HepG2 (cell line): ENCODE results near the gene LHFPL2. TPM values are rescaled to one million over a fixed set of nuclear protein-coding genes. Genes with fewer than 3 reads are reported as not detected.
A peak's percentile ranks its signal among the peaks of the same experiment; 100 is the strongest.

Source experiments
- ATM ChIP-seq: fragments of 450-650 bp; IDR thresholded peaks from 2 replicates; pipeline ENCODE4 v1.7.1; 2017; ENCODE audit warnings: mild to moderate bottlenecking, borderline replicate concordance
- DMAP1 ChIP-seq: IDR thresholded peaks from 2 replicates; pipeline ENCODE4 v1.6.1; 2016
- GATAD2A ChIP-seq: IDR thresholded peaks from 2 replicates; pipeline ENCODE4 v1.6.1; 2016
- HOXA3 ChIP-seq: sonication (generic); formaldehyde crosslinking; IDR thresholded peaks from 2 replicates; pipeline ENCODE4 v1.5.0; 2020; ENCODE audit warnings: missing genetic modification reagents
- MAFG ChIP-seq: sonication (generic); formaldehyde crosslinking; IDR thresholded peaks from 2 replicates; pipeline ENCODE4 v1.5.1; 2020; ENCODE audit warnings: mild to moderate bottlenecking, missing genetic modification reagents
- MIER2 ChIP-seq: IDR thresholded peaks from 2 replicates; pipeline ENCODE4 v1.6.1; 2016; ENCODE audit warnings: missing biosample characterization, missing genetic modification reagents
- MIXL1 ChIP-seq: IDR thresholded peaks from 2 replicates; pipeline ENCODE4 v1.6.1; 2016
- NR2F6 ChIP-seq, 2 experiments: IDR thresholded peaks; 2 replicates each; pipeline ENCODE4 v1.6.1; 2016; ENCODE audit warnings: antibody characterized with exemption in 1 of 2, mild to moderate bottlenecking in 1 of 2
- RARA ChIP-seq: IDR thresholded peaks from 2 replicates; pipeline ENCODE4 v1.6.1; 2016; ENCODE audit warnings: missing genetic modification reagents, missing compliant biosample characterization
- RFX3 ChIP-seq: IDR thresholded peaks from 2 replicates; pipeline ENCODE4 v1.6.1; 2016; ENCODE audit warnings: missing biosample characterization, missing genetic modification reagents
- TARDBP ChIP-seq: sonication (generic); formaldehyde crosslinking; IDR thresholded peaks from 2 replicates; pipeline ENCODE4 v1.8.0; 2022; ENCODE audit warnings: mild to moderate bottlenecking, missing genetic modification reagents
- ZBTB21 ChIP-seq: sonication (generic); formaldehyde crosslinking; IDR thresholded peaks from 2 replicates; pipeline ENCODE4 v1.4.0; 2020; ENCODE audit warnings: missing genetic modification reagents
- ZKSCAN8 ChIP-seq: IDR thresholded peaks from 2 replicates; pipeline ENCODE4 v1.6.1; 2016; ENCODE audit warnings: borderline replicate concordance, missing genetic modification reagents, missing compliant biosample characterization
- ZNF3 ChIP-seq: IDR thresholded peaks from 2 replicates; pipeline ENCODE4 v1.7.0; 2017; ENCODE audit warnings: inconsistent platforms
- ZNF367 ChIP-seq: sonication (generic); formaldehyde crosslinking; IDR thresholded peaks from 2 replicates; pipeline ENCODE4 v1.4.0; 2020; ENCODE audit warnings: missing genetic modification reagents, borderline replicate concordance
- ZNF503 ChIP-seq: sonication (generic); formaldehyde crosslinking; IDR thresholded peaks from 2 replicates; pipeline ENCODE4 v1.4.0; 2020; ENCODE audit warnings: missing genetic modification reagents
- ZNF513 ChIP-seq: sonication (generic); formaldehyde crosslinking; conservative IDR thresholded peaks from 2 replicates; pipeline ENCODE4 v1.5.0; 2020; ENCODE audit warnings: missing genetic modification reagents
- ZNF746 ChIP-seq: sonication (generic); formaldehyde crosslinking; IDR thresholded peaks from 2 replicates; pipeline ENCODE4 v1.8.0; 2022; ENCODE audit warnings: mild to moderate bottlenecking, missing genetic modification reagents
- polyA plus RNA-seq, 8 experiments: library from polyadenylated mRNA; depleted of rRNA in 3 of 8; stranded (reverse) in 7 of 8; unstranded in 1 of 8; fragments of >200 nt; fragmentation: Illumina TruSeq in 4 of 8; extraction: Trizol in 4 of 8; gene quantifications; 2 replicates each; pipeline versions ENCODE4 v1.2.1 to v1.2.3, GENCODE V29; 2011 to 2016; ENCODE audit warnings: low read depth in 4 of 8, missing spikeins in 1 of 8, mixed read lengths in 1 of 8; ENCODE audit not compliant: insufficient read depth in 1 of 8
- total RNA-seq, 5 experiments: library from RNA; depleted of rRNA; stranded (reverse); fragments of >200 nt; fragmentation: Illumina TruSeq; extraction: Trizol; gene quantifications; 2 replicates each; pipeline ENCODE4 v1.2.3, GENCODE V29; 2016; ENCODE audit warnings: low read depth in 1 of 5
- TF ChIP-seq, protein P1 (sequence below): sonication (generic); formaldehyde crosslinking; IDR thresholded peaks from 2 replicates; pipeline ENCODE4 v1.5.0; 2020; ENCODE audit warnings: missing genetic modification reagents, mild to moderate bottlenecking, borderline replicate concordance
- TF ChIP-seq, protein P2 (sequence below): sonication (generic); formaldehyde crosslinking; IDR thresholded peaks from 2 replicates; pipeline ENCODE4 v1.4.0; 2020; ENCODE audit warnings: missing genetic modification reagents
- TF ChIP-seq, protein P3 (sequence below): IDR thresholded peaks from 2 replicates; pipeline ENCODE4 v1.6.1; 2016; ENCODE audit warnings: mild to moderate bottlenecking

Gene LHFPL2
- total and polyA plus RNA-seq, 2 of the 13 experiments (the other 11 are each of a cell fraction or from before 2014, with no cell fraction given): 6.0 to 20.0 TPM

DNA sequence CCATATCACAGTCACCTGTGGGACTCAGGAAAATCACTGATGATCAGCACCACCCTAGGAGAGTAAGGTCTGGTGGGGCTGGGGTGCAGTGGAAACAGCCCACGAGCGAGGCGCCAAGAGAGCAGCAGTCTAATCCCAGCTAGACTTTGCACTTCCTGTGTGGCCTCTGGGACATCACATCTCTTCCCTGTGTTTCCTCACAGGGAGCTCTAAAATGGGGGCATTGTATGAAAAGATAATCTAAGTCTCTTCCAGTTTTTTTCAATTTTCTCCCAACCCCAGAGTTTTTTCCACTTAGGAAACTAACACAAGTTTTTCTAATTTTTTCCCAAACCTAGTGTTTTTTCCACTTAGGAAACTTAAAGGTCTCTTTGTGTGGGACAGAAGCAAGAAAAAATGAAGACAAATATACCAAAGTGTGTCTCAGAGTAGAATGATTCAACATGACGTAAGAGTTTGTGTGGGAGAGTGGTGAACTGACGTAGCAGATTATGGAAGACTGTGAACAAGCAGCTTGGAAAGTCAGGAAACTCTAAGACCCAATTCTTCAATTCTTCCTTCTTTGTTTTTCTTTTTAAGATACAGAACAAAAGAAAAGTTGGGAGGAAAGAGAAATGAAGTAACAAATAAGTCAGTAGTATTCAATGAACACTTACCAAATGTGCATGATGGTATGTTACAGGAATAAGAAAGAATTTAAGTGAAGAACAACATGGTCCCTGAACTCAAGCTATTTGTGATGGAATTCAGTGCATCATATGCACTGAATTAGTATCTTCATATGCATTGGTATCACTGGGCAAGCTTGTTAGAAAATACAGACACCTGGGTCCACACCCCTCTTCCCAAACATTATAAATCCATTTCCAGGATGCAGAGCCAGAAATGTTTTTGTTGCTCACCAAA lies 51.3 kb downstream of the LHFPL2 start (continued):
- TF ChIP-seq, protein P1, sequence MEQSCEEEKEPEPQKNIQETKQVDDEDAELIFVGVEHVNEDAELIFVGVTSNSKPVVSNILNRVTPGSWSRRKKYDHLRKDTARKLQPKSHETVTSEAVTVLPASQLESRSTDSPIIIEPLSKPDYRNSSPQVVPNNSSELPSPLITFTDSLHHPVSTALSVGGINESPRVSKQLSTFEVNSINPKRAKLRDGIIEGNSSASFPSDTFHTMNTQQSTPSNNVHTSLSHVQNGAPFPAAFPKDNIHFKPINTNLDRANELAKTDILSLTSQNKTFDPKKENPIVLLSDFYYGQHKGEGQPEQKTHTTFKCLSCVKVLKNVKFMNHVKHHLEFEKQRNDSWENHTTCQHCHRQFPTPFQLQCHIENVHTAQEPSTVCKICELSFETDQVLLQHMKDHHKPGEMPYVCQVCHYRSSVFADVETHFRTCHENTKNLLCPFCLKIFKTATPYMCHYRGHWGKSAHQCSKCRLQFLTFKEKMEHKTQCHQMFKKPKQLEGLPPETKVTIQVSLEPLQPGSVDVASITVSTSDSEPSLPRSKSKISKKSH (CRISPR knock-in tag): no peak
- TF ChIP-seq TARDBP: peak; percentile 58; the same call in 1 of the 2 replicates
- TF ChIP-seq RFX3 (CRISPR knock-in tag): no peak
- no peak for TF ChIP-seq MAFG (CRISPR knock-in tag)
- TF ChIP-seq ZNF3 (CRISPR knock-in tag): 0 out of 2 replicates have a peak, but pooled peaks have one; percentile 36
- peak; percentile 80 for TF ChIP-seq HOXA3 (CRISPR knock-in tag)
- TF ChIP-seq, protein P2, sequence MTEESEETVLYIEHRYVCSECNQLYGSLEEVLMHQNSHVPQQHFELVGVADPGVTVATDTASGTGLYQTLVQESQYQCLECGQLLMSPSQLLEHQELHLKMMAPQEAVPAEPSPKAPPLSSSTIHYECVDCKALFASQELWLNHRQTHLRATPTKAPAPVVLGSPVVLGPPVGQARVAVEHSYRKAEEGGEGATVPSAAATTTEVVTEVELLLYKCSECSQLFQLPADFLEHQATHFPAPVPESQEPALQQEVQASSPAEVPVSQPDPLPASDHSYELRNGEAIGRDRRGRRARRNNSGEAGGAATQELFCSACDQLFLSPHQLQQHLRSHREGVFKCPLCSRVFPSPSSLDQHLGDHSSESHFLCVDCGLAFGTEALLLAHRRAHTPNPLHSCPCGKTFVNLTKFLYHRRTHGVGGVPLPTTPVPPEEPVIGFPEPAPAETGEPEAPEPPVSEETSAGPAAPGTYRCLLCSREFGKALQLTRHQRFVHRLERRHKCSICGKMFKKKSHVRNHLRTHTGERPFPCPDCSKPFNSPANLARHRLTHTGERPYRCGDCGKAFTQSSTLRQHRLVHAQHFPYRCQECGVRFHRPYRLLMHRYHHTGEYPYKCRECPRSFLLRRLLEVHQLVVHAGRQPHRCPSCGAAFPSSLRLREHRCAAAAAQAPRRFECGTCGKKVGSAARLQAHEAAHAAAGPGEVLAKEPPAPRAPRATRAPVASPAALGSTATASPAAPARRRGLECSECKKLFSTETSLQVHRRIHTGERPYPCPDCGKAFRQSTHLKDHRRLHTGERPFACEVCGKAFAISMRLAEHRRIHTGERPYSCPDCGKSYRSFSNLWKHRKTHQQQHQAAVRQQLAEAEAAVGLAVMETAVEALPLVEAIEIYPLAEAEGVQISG: peak; percentile 47; the same call in 1 of the 2 replicates
- peak; percentile 95 for TF ChIP-seq GATAD2A
- TF ChIP-seq, protein P3, sequence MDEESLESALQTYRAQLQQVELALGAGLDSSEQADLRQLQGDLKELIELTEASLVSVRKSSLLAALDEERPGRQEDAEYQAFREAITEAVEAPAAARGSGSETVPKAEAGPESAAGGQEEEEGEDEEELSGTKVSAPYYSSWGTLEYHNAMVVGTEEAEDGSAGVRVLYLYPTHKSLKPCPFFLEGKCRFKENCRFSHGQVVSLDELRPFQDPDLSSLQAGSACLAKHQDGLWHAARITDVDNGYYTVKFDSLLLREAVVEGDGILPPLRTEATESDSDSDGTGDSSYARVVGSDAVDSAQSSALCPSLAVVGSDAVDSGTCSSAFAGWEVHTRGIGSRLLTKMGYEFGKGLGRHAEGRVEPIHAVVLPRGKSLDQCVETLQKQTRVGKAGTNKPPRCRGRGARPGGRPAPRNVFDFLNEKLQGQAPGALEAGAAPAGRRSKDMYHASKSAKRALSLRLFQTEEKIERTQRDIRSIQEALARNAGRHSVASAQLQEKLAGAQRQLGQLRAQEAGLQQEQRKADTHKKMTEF (CRISPR knock-in tag): peak; percentile 68
- peak; percentile 76; the same call in 1 of the 2 replicates for TF ChIP-seq ZBTB21
- TF ChIP-seq MIXL1 (CRISPR knock-in tag): peak; percentile 67; the same call in 1 of the 2 replicates
- TF ChIP-seq ZNF503 (CRISPR knock-in tag): no peak
- TF ChIP-seq MIER2 (CRISPR knock-in tag): no peak
- TF ChIP-seq ZNF367: no peak
- no peak for TF ChIP-seq ZNF513
- no peak for TF ChIP-seq ZNF746
- no peak for TF ChIP-seq ATM
- peak; percentile 38 for TF ChIP-seq NR2F6 (IDR thresholded peaks at IDR 0.05)
- peak; percentile 53; the same call in 1 of the 2 replicates for TF ChIP-seq NR2F6 (CRISPR knock-in tag; IDR thresholded peaks at IDR 0.05)
- 0 out of 2 replicates have a peak, but pooled peaks have one; percentile 29 for TF ChIP-seq DMAP1
- TF ChIP-seq ZKSCAN8: 0 out of 2 replicates have a peak, but pooled peaks have one; percentile 33
- peak; percentile 69 for TF ChIP-seq RARA (CRISPR knock-in tag)
